Muscle layer of colon (tissue), 2 donors: ENCODE results near the gene KLHL13.
"Not testable (repeated sequence)": the region's sequence is repeated elsewhere in the genome, so short reads cannot be mapped to it uniquely, and the experiment has no call there.

Source experiments
- H3K27ac ChIP-seq: one replicate; pipeline ENCODE4 v1.7.0; 2013; ENCODE audit warnings: low read depth, mild to moderate bottlenecking, low read length, moderate library complexity
- H3K27me3 ChIP-seq, 2 donors: one replicate each; pipeline ENCODE4 v1.7.0; 2013; ENCODE audit warnings: low read length in 2 of 2, mild to moderate bottlenecking in 2 of 2; ENCODE audit not compliant: insufficient read depth in 2 of 2, control insufficient read depth in 1 of 2
- H3K36me3 ChIP-seq: one replicate; pipeline ENCODE4 v1.7.0; 2013; ENCODE audit warnings: mild to moderate bottlenecking, low read length; ENCODE audit not compliant: insufficient read depth
- H3K4me1 ChIP-seq: one replicate; pipeline ENCODE4 v1.7.0; 2013; ENCODE audit warnings: mild to moderate bottlenecking, low read length; ENCODE audit not compliant: insufficient read depth
- H3K4me3 ChIP-seq, 2 donors: one replicate each; pipeline ENCODE4 v1.7.0; 2013; ENCODE audit warnings: low read length in 2 of 2, low read depth in 1 of 2, mild to moderate bottlenecking in 1 of 2, moderate library complexity in 1 of 2
- H3K9ac ChIP-seq: one replicate; pipeline ENCODE4 v1.7.0; 2013; ENCODE audit warnings: low read length
- H3K9me3 ChIP-seq: one replicate; pipeline ENCODE4 v1.7.0; 2013; ENCODE audit warnings: mild to moderate bottlenecking, low read length
- donor health status: abdominal sarcoma.
- donor health status: Adenocarcinoma of cecum.

The KLHL13 gene

GRCh38 chrX:118022753-118023152 lies 93.9 kb downstream of the KLHL13 start:
- Histone ChIP-seq H3K9me3 (no peaks in the 10 kb centered on the region), H3K4me3 (no peak overlapping the region), H3K27me3 (no peaks in the 10 kb centered on the region), H3K27ac (no peak overlapping the region), H3K4me1 (no peaks in the 10 kb centered on the region), H3K9ac (no peak overlapping the region), H3K36me3 (no peaks in the 10 kb centered on the region)

GRCh38 chrX:118016422-118016821 lies 100.2 kb downstream of the KLHL13 start:
- no peak overlapping the region for H3K4me3 ChIP-seq
- no peak overlapping the region for H3K9ac ChIP-seq
- no peaks in the 10 kb centered on the region for H3K4me1 ChIP-seq
- H3K9me3 ChIP-seq: no peaks in the 10 kb centered on the region
- no peak overlapping the region for H3K27ac ChIP-seq
- H3K36me3 ChIP-seq: no peaks in the 10 kb centered on the region
- H3K27me3 ChIP-seq: no peaks in the 10 kb centered on the region

- not testable (repeated sequence) for H3K36me3 ChIP-seq, H3K9me3 ChIP-seq, H3K9ac ChIP-seq, H3K4me1 ChIP-seq, H3K27me3 ChIP-seq, H3K27ac ChIP-seq, H3K4me3 ChIP-seq
Observed at GRCh38 chrX:118002417-118002816, 114.2 kb downstream of the KLHL13 start.

- Histone ChIP-seq H3K9ac (no peak overlapping the region), H3K27me3 (no peaks in the 10 kb centered on the region), H3K4me1 (no peaks in the 10 kb centered on the region), H3K36me3 (no peaks in the 10 kb centered on the region), H3K9me3 (no peaks in the 10 kb centered on the region), H3K4me3 (no peak overlapping the region), H3K27ac (no peak overlapping the region)
Observed at GRCh38 chrX:118000518-118000917, 116.1 kb downstream of the KLHL13 start.

- no peaks in the 10 kb centered on the region for H3K36me3 ChIP-seq
- no peak overlapping the region for H3K4me3 ChIP-seq
- no peaks in the 10 kb centered on the region for H3K4me1 ChIP-seq
- no peak overlapping the region for H3K27ac ChIP-seq
- H3K9ac ChIP-seq: no peak overlapping the region
- H3K9me3 ChIP-seq: no peaks in the 10 kb centered on the region
- H3K27me3 ChIP-seq: no peaks in the 10 kb centered on the region
Observed at GRCh38 chrX:117998171-117998570, 118.4 kb downstream of the KLHL13 start.

GRCh38 chrX:117996918-117997480 lies 119.6 kb downstream of the KLHL13 start:
- Histone ChIP-seq H3K27me3 (no peaks in the 10 kb centered on the region), H3K36me3 (no peaks in the 10 kb centered on the region), H3K9me3 (no peaks in the 10 kb centered on the region), H3K9ac (no peak overlapping the region), H3K4me1 (no peaks in the 10 kb centered on the region), H3K27ac (no peak overlapping the region), H3K4me3 (no peak overlapping the region)

DNA sequence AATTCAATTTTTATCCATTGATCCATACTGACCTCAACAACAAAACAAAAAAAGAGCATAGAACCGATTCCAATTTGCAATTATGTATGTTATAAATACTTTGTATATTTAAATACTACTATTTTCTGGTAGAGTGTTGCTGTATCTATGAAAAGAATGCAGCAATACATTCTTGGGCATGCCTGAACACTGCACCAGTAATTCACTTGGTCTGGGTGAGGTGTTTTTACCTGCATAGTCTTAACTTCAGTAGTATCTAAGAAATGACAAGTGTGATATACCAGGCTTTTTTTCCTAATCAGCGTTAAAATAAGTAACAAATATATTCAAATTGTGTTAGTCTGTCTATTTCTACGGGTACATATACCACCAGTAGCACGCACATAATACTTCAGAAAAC lies 120.2 kb downstream of the KLHL13 start:
- H3K4me3 ChIP-seq: no peak overlapping the region
- H3K4me1 ChIP-seq: no peaks in the 10 kb centered on the region
- no peaks in the 10 kb centered on the region for H3K27me3 ChIP-seq
- H3K36me3 ChIP-seq: no peaks in the 10 kb centered on the region
- H3K27ac ChIP-seq: no peak overlapping the region
- H3K9me3 ChIP-seq: no peaks in the 10 kb centered on the region
- H3K9ac ChIP-seq: no peak overlapping the region

DNA sequence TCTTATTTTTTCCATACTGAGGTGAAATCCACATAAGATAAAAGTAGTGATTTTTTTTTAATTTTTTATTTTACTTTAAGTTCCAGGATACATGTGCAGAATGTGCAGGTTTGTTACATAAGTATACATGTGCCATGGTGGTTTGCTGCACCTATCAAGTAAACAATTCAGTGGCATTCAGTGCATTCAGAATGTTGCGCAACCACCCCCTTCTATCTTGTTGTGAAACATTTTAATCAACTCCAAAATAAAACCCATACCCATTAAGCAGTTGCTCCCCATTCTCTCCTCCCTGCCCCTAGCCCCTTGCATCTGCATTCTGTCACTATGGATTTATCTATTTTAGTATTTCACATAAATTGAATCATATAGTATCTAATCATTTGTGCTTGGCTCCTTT lies 121.2 kb downstream of the KLHL13 start:
- H3K27ac ChIP-seq: no peak overlapping the region
- no peaks in the 10 kb centered on the region for H3K27me3 ChIP-seq
- no peak overlapping the region for H3K9ac ChIP-seq
- H3K36me3 ChIP-seq: no peaks in the 10 kb centered on the region
- no peaks in the 10 kb centered on the region for H3K4me1 ChIP-seq
- H3K4me3 ChIP-seq: no peak overlapping the region
- no peaks in the 10 kb centered on the region for H3K9me3 ChIP-seq

DNA sequence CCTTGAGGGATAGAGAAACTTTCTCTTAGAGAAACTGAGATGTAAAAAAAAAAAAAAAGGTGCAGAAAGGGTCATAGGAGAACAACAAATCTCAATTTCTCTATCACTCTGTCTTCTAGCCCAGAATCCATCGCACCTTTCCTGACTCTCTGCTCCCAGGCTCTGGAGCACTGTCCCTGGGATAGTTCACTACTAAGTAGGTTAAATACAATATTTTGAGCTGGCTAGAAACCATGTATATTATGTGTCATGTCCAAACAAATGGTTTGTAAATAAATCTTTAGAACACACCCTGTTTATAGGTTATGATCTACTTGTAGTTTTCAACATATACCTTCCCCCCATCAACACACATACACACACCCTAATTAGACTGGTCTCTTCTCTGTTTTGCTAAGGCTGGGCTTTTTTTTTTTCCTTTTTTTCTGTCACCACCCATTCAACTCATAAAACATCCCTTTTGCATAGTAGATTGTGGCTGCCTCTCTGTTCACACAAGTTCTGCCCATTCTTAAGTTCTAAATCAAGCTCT lies 124.4 kb downstream of the KLHL13 start:
- H3K27ac ChIP-seq: no peak overlapping the region

DNA sequence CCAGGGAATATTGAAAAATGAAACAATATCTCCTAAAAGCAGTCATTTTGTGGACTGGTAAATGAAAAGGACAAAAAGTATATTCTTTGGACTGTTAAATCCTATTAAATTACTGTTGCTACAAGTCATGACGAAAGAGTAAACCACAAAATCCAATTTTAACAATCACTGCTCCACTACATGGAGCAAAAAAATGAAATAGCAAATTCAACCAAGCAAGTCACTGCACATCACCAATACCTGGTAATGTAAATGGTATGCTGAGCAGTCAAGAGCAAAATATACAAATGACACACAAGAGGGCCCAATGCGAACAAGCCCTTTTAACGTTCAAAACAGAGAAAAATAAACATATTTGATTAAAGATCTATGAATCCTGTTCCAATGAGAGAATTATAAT lies 126.2 kb downstream of the KLHL13 start:
- H3K27me3 ChIP-seq: no peaks in the 10 kb centered on the region
- H3K4me1 ChIP-seq: no peaks in the 10 kb centered on the region
- no peaks in the 10 kb centered on the region for H3K9me3 ChIP-seq
- no peaks in the 10 kb centered on the region for H3K36me3 ChIP-seq
- H3K27ac ChIP-seq: no peak overlapping the region
- H3K9ac ChIP-seq: no peak overlapping the region
- no peak overlapping the region for H3K4me3 ChIP-seq

More for the DNA sequence above, 124.4 kb downstream of the KLHL13 start:
- no peaks in the 10 kb centered on the region for H3K4me1 ChIP-seq
- H3K9me3 ChIP-seq: no peaks in the 10 kb centered on the region
- no peak overlapping the region for H3K4me3 ChIP-seq
- no peaks in the 10 kb centered on the region for H3K27me3 ChIP-seq
- no peaks in the 10 kb centered on the region for H3K36me3 ChIP-seq
- H3K9ac ChIP-seq: no peak overlapping the region

- Histone ChIP-seq H3K27ac (no peak overlapping the region), H3K9ac (no peak overlapping the region), H3K4me3 (no peak overlapping the region), H3K4me1 (no peaks in the 10 kb centered on the region), H3K36me3 (no peaks in the 10 kb centered on the region), H3K9me3 (no peaks in the 10 kb centered on the region), H3K27me3 (no peaks in the 10 kb centered on the region)
Observed at GRCh38 chrX:117989512-117989911, 127.1 kb downstream of the KLHL13 start.

DNA sequence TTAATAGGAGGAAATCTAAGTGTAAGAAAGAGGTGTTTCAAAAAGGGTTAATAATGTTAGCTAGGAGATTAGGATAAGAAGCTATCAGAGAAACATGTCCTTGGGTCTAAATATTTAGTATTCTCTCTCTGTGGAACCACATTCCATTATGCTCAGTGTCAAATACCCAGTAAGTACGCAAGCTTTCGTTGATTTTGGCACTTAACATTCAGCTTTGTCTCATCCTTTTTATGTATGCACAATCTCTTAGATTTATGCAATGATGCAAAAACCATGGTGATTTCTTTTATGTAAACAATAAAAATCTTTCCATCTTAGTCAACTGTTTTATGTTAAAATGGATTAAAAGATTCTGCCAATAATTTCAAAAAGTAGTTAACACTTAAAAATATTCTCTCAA lies 129.2 kb downstream of the KLHL13 start:
- Histone ChIP-seq H3K9me3 (no peaks in the 10 kb centered on the region), H3K27ac (no peak overlapping the region), H3K9ac (no peak overlapping the region), H3K36me3 (no peaks in the 10 kb centered on the region), H3K4me1 (no peaks in the 10 kb centered on the region), H3K27me3 (no peaks in the 10 kb centered on the region), H3K4me3 (no peak overlapping the region)
